CD14-positive monocyte (primary cell): ENCODE measurements around the gene RAP1B. TPM values are rescaled to one million over a fixed set of nuclear protein-coding genes. Genes with fewer than 3 reads are reported as not detected.

Experiments used
- DNase-seq, 3 donors: peaks; one replicate each; pipeline ENCODE4 v3.0.0-alpha.2; 2011 to 2022
- H2AFZ ChIP-seq: 2 replicates; pipeline ENCODE4 v1.6.0; 2012; ENCODE audit warnings: mild to moderate bottlenecking, low read depth, low read length, inconsistent platforms; ENCODE audit not compliant: insufficient read depth, poor library complexity, severe bottlenecking
- H3K27ac ChIP-seq, 2 donors: 1 replicate in 1 of 2; 2 replicates in 1 of 2; pipeline ENCODE4 v1.5.1; 2012 to 2013; ENCODE audit warnings: low read length in 2 of 2, control low read depth in 1 of 2, inconsistent platforms in 1 of 2, low read depth in 1 of 2, mild to moderate bottlenecking in 1 of 2
- H3K27me3 ChIP-seq, 2 donors: one replicate each; pipeline versions ENCODE4 v1.6.0 to v1.6.1; 2011 to 2013; ENCODE audit warnings: low read length in 2 of 2; ENCODE audit not compliant: control insufficient read depth in 2 of 2, insufficient read depth in 2 of 2
- H3K36me3 ChIP-seq, 2 donors: replicated peaks in 1 of 2; 1 replicate in 1 of 2; 2 replicates in 1 of 2; pipeline versions ENCODE4 v1.5.1 to v1.6.1; 2012 to 2013; ENCODE audit warnings: low read length in 2 of 2, control low read depth in 1 of 2, inconsistent platforms in 1 of 2, mild to moderate bottlenecking in 1 of 2; ENCODE audit not compliant: insufficient read depth in 2 of 2, control insufficient read depth in 1 of 2
- H3K4me1 ChIP-seq, 2 donors: 1 replicate in 1 of 2; 2 replicates in 1 of 2; pipeline versions ENCODE4 v1.5.1 to v1.6.1; 2012 to 2013; ENCODE audit warnings: low read length in 2 of 2, control low read depth in 1 of 2, inconsistent platforms in 1 of 2, mild to moderate bottlenecking in 1 of 2, moderate library complexity in 1 of 2; ENCODE audit not compliant: insufficient read depth in 2 of 2, control insufficient read depth in 1 of 2
- H3K4me2 ChIP-seq: replicated peaks from 2 replicates; pipeline ENCODE3; 2012; ENCODE audit warnings: low read length, moderate library complexity, mild to moderate bottlenecking; ENCODE audit not compliant: poor library complexity, severe bottlenecking; ENCODE audit errors: extremely low read depth
- H3K4me3 ChIP-seq, 3 experiments: fragments of 200-600 bp in 1 of 3; sonication (generic) in 1 of 3; replicated peaks in 1 of 3; 1 replicate in 2 of 3; 2 replicates in 1 of 3; pipeline ENCODE4 v1.5.1; 2011 to 2013; ENCODE audit warnings: low read length in 3 of 3, mild to moderate bottlenecking in 3 of 3, control low read depth in 2 of 3, low read depth in 2 of 3, inconsistent platforms in 1 of 3, moderate library complexity in 1 of 3
- H3K79me2 ChIP-seq: 2 replicates; pipeline ENCODE4 v1.6.0; 2012; ENCODE audit warnings: mild to moderate bottlenecking, control low read depth, inconsistent platforms, low read length, moderate library complexity; ENCODE audit not compliant: insufficient read depth
- H3K9ac ChIP-seq: 2 replicates; pipeline ENCODE4 v1.6.0; 2017; ENCODE audit warnings: low read length, mild to moderate bottlenecking; ENCODE audit not compliant: insufficient read depth, poor library complexity, severe bottlenecking
- H3K9me3 ChIP-seq, 2 donors: replicated peaks in 1 of 2; 1 replicate in 1 of 2; 2 replicates in 1 of 2; pipeline versions ENCODE4 v1.5.1 to v1.6.1; 2012 to 2013; ENCODE audit warnings: low read length in 2 of 2, control low read depth in 1 of 2; ENCODE audit not compliant: control insufficient read depth in 1 of 2, insufficient read depth in 1 of 2
- H4K20me1 ChIP-seq: 2 replicates; pipeline ENCODE4 v1.6.0; 2012; ENCODE audit warnings: mild to moderate bottlenecking, low read length, control low read depth, moderate library complexity; ENCODE audit not compliant: insufficient read depth
- H3K27ac Mint-ChIP-seq, 7 donors: one replicate each; pipeline ENCODE4 v1.8.0; 2020; ENCODE audit warnings: mild to moderate bottlenecking in 7 of 7, mixed read lengths in 7 of 7, moderate library complexity in 6 of 7, inconsistent platforms in 2 of 7
- H3K27me3 Mint-ChIP-seq, 3 donors: one replicate each; pipeline ENCODE4 v1.8.0; 2021 to 2022; ENCODE audit warnings: low read depth in 3 of 3, mild to moderate bottlenecking in 3 of 3, mixed read lengths in 3 of 3, moderate library complexity in 3 of 3, inconsistent platforms in 1 of 3
- H3K36me3 Mint-ChIP-seq, 2 donors: one replicate each; pipeline ENCODE4 v1.8.0; 2020; ENCODE audit warnings: mixed read lengths in 2 of 2, inconsistent platforms in 1 of 2, mild to moderate bottlenecking in 1 of 2
- H3K4me1 Mint-ChIP-seq: one replicate; pipeline ENCODE4 v1.8.0; 2020; ENCODE audit warnings: mild to moderate bottlenecking, mixed read lengths
- H3K4me3 Mint-ChIP-seq, 2 donors: one replicate each; pipeline ENCODE4 v1.8.0; 2020; ENCODE audit warnings: mild to moderate bottlenecking in 2 of 2, mixed read lengths in 2 of 2, moderate library complexity in 1 of 2
- H3K9me3 Mint-ChIP-seq, 7 donors: one replicate each; pipeline ENCODE4 v1.8.0; 2020 to 2022; ENCODE audit warnings: mixed read lengths in 7 of 7, mild to moderate bottlenecking in 6 of 7, moderate library complexity in 6 of 7, inconsistent platforms in 2 of 7
- CTCF ChIP-seq: fragments of 200-600 bp; IDR thresholded peaks from one replicate; pipeline ENCODE4 v1.8.0; 2022; ENCODE audit warnings: antibody characterized with exemption, mild to moderate bottlenecking
- WGBS: methylation state at CpG from one replicate; pipeline ENCODE4 v1.1.5; 2013; ENCODE audit warnings: missing lambda C conversion rate; ENCODE audit not compliant: insufficient coverage; 5-methylcytosine and 5-hydroxymethylcytosine counted together
- intact Hi-C, 2 donors: fragments of 100-400 bp; cut with micrococcal nuclease; formaldehyde crosslinking; loops; one replicate each; pipeline versions ENCODE4 v1.15.0 to v1.15.1; 2023
- polyA plus RNA-seq, 3 donors: library from polyadenylated mRNA; depleted of rRNA in 1 of 3; unstranded in 2 of 3; stranded (reverse) in 1 of 3; fragments of 300-500 nt in 2 of 3; fragments of >200 nt in 1 of 3; fragmentation: Illumina TruSeq in 2 of 3; gene quantifications; 1 replicate in 2 of 3; 2 replicates in 1 of 3; pipeline ENCODE4 v1.2.3, GENCODE V29; 2012 to 2021

The RAP1B gene
- polyA plus RNA-seq, 3 donors: 153 to 543 (median 461) TPM

GRCh38 chr12:68589194-68589593 lies 21.5 kb upstream of the RAP1B start:
- H3K4me1 ChIP-seq: no peaks in the 10 kb centered on the region
- no peak for TF ChIP-seq CTCF
- H3K27me3 ChIP-seq: no peaks in the 10 kb centered on the region
- no peaks in the 10 kb centered on the region for H3K79me2 ChIP-seq
- H3K27ac Mint-ChIP-seq: no peak overlapping the region
- peaks cover 10% of the 10 kb centered on the region for H3K4me1 Mint-ChIP-seq
- H3K4me3 ChIP-seq: no peak overlapping the region
- H2AFZ ChIP-seq: no peak overlapping the region
- peaks cover 20 to 30% of the 10 kb centered on the region in 2 donors for H3K9me3 ChIP-seq
- H4K20me1 ChIP-seq: no peaks in the 10 kb centered on the region
- H3K9me3 Mint-ChIP-seq: peaks cover 8 to 31% (median 23%) of the 10 kb centered on the region in 7 donors
- intact Hi-C loops: no loop called here
- no peaks in the 10 kb centered on the region for H3K27me3 Mint-ChIP-seq
- H3K4me3 Mint-ChIP-seq: no peak overlapping the region
- 100% methylated on average over 1 of the region's 3 CpGs for WGBS
- no peak overlapping the region for H3K4me2 ChIP-seq
- no peak overlapping the region for H3K9ac ChIP-seq
- H3K36me3 ChIP-seq: no peaks in the 10 kb centered on the region
- no peak for DNase-seq
- H3K36me3 Mint-ChIP-seq: peaks cover 0 to 2% of the 10 kb centered on the region in 2 donors
- H3K27ac ChIP-seq: no peak overlapping the region

- Histone ChIP-seq H3K9ac (no peak overlapping the region), H3K36me3 (no peaks in the 10 kb centered on the region), H3K4me3 (no peak overlapping the region), H3K4me2 (no peak overlapping the region), H3K27me3 (no peaks in the 10 kb centered on the region), H2AFZ (no peak overlapping the region), H3K79me2 (no peaks in the 10 kb centered on the region), H3K9me3 (peaks cover 20 to 31% of the 10 kb centered on the region in 2 donors), H3K4me1 (no peaks in the 10 kb centered on the region), H3K27ac (no peak overlapping the region), H4K20me1 (no peaks in the 10 kb centered on the region)
- DNase-seq: no peak
- no CpG with 5 or more reads among the region's 6 CpGs for WGBS
- Mint-ChIP-seq H3K27ac (no peak overlapping the region), H3K4me3 (no peak overlapping the region), H3K9me3 (peaks cover 8 to 34% (median 23%) of the 10 kb centered on the region in 7 donors), H3K4me1 (peaks cover 9% of the 10 kb centered on the region), H3K27me3 (no peaks in the 10 kb centered on the region), H3K36me3 (peaks cover 0 to 2% of the 10 kb centered on the region in 2 donors)
- intact Hi-C loops: no loop called here
- TF ChIP-seq CTCF: no peak
Observed at GRCh38 chr12:68591734-68592418, 18.8 kb upstream of the RAP1B start.
